ENCODE measurements around the gene PEAK3.

DNA sequence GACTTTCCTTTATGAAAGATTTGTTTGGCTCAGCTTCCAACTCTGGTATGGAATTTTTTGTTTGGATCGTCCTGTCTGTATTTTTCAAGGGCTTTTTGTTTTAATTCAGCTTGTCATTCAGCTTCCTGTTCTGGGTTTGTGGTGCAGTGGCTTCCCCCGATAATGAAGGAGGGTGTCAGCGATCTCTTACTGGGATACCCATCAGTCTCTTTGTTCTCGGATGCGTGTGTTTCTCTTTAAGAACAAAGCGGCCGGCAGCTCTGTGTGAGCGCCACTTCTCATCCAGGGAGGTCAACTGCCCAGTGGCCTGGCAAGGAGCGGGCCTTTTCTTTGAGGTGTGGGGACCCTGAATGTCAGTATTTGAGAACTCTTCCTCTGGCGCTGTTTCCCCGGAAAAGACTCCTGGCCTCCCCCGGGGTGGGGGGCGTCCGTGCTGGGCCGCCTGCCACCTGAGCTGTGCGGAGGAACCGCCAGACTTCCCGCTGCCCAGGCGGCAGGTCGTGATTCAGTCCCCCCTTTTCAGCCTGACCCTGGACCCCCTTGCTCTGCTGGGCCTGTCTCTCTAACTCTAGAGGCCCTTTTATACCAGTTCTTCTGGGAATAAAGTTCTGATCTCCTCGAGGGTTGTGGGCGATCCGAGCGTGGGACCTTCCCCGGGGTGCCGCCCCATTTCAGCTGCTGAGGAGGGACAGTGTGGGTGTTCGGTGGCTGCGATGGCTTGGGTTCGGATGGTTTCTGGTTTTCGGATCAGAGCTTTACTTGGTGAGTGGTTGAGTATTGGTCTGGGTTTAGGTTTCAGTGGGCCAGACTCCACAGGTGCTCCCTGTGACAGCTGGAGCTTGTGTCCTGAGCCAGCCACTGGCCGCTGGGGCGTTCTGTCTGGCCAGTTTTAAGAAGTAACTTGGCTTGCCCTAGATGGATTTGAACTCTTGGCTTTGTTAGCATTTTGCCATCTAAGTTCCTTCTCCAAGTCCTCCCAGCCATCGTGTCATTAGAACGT is 41.9 kb downstream of the PEAK3 start:
- TF ChIP-seq JUND (IDR thresholded peaks at IDR 0.05) (no peak), GABPA (IDR thresholded peaks at IDR 0.05; ENCODE audit: low read depth) (no peak), CTCF (IDR thresholded peaks at IDR 0.05) (no peak), FOXM1 (IDR thresholded peaks at IDR 0.05; ENCODE audit: low read depth) (no peak), POLR2AphosphoS5 (IDR thresholded peaks at IDR 0.05; ENCODE audit: low read depth, low read length) (no peak)

Measured in SK-N-SH (cell line).